HG03025 (cell line): ENCODE measurements around the gene USP40.

Experiments used
- ATAC-seq: cut with Tn5 transposase; IDR thresholded peaks from one replicate; pipeline ENCODE4 v1.9.1; 2021; ENCODE audit warnings: mild to moderate bottlenecking, moderate library complexity; ENCODE audit not compliant: unreplicated experiment, low FRiP score

Gene USP40

DNA sequence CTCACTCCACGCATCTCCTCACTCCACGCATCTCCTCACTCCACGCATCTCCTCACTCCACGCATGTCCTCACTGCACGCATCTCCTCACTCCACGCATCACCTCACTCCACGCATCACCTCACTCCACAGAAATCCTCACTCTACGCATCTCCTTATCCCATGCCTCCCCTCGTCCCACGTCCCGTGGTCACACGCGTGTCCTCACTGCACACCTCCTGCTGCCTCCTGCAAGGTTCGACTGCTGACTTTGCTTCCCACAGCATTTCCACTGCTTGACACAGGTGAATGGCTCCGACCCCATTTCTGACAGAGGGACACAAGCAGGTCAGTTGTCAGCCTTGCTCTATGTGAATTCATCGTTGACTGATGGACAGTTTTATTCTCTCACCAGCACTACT lies 103.0 kb downstream of the USP40 start:
- ATAC-seq, result no peak

DNA sequence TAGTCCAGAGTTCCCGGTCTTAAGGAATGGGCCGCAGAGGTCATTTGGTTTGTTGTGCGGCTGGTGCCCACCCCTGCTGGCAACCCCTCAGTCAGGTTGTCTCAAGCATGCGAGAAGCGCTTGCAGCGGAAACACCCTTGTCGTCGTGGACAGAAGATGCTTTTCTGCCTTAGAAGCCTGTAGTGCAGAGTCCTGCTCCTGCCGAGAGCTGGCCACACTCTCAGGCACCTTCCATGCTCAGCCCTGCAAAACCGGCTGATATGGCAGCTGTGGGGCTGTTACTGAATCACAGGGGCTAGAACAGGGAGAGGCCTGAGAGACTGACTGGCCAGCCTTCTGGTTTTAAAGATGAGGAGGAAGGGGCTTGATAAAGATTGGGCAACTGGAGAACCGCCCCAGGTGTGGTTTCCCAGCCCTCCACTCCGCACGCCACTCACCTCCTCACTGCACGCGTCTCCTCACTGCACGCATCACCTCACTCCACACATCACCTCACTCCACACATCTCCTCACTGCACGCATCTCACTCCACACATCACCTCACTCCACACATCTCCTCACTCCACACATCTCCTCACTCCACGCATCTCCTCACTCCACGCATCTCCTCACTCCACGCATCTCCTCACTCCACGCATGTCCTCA lies 103.6 kb downstream of the USP40 start:
- no peak for ATAC-seq

DNA sequence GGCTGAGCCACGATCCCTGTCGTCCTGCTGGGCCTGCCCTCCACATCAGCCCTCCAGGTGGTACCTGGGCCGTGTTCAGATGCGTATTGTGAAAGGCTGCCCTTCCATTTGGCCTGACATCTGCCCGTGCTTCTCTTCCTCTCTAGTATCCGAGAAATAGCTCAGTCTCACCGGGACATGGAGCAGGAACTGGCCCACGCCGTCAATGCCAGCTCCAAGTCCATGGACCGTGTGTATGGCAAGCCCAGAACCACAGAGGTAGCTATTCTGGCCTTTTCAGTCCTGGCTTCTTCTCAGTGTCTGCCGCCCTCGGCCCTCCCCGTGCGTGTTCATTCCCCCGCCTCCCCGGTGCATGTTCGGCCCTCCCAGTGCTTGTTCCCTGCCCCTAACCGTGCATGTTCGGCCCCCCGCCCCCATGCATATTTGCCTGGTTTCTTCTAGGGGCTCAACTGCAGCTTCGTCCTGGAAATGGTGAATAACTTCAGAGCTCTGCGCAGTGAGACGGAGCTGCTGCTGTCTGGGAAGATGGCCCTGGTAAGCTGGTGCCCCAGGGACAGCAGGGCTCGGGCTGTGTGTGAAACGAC lies 104.3 kb downstream of the USP40 start:
- ATAC-seq, result no peak

DNA sequence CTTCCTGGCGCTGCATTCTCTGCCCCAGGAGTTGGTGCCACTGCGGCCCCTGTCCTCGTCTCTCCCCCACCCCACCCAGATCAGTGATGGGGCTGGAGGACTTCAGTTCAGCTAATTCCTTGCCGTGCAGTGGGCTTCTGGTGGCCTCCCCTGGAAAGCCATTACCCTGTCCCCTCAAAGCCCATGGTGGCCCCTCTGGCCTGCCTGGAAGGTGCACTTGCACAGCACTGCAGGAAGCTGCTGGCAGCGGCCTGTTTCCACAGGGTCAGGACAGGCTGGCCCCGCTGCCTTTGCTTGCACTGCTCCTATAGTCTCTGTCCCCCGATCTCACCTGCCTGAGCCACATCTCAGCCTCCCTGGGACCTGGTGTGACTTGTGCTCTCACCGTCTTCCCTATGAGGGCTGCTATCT lies 105.1 kb downstream of the USP40 start:
- no peak for ATAC-seq

DNA sequence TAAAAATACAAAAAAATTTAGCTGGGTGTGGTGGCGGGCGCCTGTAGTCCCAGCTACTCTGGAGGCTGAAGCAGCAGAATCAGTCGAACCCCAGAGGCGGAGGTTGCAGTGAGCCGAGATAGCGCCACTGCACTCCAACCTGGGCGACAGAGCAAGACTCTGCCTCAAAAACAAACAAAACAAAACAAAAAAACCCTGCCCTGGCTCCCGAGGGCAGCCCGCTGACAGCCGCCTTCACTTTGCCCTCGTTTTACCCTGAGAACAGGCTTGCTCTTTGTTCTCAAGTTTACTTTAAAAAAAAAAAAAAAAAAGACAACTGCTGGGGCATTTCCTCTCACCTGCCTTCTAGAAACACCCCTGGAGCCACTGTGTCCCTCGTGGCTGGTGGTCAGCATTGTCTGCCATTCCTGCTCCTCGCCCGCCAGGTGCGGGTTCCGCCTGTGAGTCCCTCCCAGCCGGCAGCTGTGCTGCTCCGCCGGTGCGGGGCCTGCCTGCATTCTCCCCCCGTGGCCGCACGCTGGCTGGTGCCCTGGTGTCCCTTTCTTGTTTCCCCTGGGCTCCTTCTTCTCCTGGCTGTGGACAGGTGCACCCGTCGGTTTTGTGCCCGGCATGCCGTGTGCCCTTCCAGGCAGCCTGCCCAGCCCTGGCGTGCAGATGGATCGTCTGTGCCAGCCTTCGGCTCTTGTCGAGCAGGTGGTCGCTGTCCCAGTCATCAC lies 105.7 kb downstream of the USP40 start:
- ATAC-seq, result no peak

DNA sequence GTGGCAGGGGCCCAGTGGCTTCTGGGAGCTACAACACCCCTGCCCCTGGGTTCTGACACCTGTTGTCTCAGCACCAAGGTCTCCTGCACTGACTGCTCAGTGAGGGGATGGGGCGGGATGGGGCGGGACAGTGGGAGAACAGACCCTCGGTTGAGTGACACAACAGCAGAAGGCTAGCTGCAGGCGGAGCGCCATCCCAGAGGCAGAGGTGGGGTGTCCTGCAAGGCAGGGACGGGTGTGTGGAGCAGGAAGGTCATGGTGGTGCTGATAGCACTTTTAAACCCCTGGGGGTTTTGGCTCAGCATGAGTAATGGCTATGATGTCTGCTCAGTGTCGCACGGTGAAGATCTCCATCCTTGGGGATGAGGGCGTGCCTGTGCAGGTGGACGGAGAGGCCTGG lies 107.2 kb downstream of the USP40 start:
- no peak for ATAC-seq

DNA sequence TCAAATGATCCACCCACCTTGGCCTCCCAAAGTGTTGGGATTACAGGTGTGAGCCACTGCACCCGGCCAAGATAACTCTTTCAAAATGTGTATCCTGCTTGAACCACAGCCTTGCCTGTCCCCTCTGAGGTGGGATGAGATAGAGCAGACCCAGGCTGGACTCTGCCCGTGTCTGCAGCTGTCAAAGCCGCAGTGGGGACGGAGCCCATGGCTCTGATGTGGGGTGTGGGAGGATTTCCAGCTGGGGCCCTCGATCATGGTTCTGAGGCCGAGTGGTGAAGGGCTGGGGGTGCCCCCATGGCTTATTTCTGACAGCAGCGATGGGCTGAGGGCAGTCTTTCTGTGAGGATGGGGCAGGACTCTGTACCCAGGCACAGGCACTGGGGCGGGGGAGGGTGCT lies 107.8 kb downstream of the USP40 start:
- ATAC-seq, result no peak

DNA sequence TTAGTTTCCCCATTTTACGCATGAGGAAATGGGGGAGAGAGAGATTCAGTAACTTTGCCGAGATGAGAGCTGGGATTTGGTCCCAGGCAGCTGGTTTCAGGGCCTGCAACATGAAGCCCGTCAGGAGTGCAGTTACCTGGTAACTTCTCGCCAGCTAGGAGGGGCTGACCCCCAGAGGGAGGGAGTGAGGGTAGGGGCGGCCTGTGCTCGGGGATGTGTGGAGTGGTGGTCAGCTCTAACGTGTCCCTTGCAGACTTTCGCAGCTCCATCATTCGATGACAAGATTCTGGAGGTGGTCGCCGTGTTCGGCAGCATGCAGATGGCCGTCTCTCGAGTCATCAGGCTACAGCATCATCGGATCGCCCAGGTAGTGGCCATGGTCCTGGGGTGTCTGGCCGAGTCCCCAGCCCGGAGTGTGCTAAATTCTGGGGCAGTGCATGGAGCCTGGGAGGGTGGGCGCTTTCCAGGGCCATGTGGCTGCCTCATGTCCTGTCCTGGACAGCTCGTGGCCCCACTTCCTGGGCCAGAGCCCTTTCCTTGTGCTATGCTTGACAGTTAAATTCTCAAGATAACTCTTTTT lies 108.5 kb downstream of the USP40 start:
- ATAC-seq, result no peak

DNA sequence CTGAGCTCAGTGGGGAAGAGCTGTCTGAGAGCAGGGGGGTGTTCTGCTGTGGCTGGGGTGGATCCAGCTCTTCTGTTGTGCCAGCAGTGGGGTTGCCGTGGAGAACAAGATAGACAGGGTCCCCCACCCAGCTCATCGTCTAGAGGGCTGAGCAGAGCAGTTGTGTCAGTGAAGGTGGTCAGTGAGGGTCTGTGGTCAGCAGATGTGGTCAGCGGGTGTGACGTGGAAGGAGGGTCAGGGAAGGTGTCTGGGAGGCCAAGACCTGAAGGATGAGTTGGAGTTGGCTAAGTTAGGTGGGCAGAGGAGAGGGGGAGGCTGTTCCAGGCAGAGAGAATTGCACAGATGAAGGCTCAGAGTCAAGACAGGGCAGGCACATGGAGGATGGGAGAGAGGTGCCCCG lies 109.2 kb downstream of the USP40 start:
- ATAC-seq, result no peak

DNA sequence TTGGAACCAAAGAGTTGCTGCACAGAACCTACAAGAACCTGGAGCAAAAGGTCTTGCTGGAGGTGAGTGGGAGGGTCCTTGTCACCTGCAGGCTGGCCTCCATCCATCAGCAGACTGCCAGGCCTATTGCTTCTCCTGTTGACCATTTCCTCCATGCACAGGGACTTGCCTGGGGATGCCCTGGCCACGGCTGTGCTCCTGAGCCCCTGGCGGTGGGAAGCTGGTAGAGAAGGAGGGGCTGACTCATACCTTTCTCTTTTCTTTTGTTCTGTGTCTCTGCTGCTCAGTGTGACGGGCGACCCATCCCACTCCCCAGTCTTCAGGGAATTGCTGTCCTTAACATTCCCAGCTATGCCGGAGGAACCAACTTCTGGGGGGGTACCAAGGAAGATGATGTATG lies 109.6 kb downstream of the USP40 start:
- no peak for ATAC-seq

DNA sequence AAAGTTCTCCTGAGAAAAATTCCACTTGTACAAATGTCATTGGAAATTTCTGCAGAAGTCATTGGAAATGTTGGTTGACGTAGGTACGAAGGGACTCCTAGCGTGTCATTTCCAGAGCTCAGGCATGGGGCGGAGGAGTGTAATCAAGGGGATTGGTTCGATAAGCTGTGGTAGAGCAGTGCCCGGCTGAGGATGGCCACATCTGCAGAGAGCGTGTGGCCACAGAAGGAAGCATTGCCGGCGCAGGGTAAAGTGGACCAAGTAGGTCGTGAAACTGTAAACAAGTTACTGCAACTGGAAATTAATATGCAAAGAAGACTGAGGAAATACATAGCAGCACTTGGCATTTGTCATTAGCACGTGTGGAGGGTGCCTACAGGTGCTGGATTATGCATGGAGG lies 110.5 kb downstream of the USP40 start:
- ATAC-seq, result no peak

DNA sequence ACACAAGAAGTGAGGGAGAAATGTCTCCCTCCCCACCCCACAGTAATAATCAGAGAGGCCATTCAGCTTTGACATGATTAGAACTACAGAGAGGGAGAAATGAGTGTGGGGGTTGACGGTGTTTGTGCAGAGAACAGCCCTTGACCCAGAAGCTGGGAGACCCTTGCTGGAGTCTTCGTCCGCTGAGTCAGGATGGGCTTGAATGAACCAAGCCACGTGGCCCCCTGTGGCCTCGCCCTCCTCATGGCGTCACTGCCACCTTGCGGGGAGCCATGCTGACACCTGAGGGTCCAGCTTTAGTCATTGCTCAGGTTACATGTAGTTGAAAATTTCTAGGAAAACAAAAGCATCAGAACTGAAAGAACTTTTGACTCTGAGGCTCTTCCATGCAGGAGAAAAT lies 111.1 kb downstream of the USP40 start:
- ATAC-seq, result no peak

DNA sequence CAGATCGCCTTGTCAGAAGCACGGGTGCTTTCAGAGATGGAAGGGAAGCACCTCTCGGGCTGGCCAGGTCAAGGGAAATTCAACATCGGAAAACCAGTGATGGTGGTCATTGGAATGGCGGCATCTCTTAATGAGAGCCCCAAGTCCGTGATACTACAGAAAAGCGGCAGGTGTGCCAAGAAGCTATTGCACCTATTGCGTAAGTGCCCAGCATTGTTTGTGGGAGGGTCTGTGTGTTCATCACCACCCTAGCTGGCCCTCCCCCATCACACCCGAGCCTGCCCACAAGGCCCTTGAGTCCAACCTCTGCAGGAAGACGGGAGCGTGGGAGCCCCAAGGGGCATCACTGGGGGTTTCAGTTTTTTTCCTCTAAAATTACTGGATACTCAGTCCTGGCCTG lies 111.6 kb downstream of the USP40 start:
- no peak for ATAC-seq

DNA sequence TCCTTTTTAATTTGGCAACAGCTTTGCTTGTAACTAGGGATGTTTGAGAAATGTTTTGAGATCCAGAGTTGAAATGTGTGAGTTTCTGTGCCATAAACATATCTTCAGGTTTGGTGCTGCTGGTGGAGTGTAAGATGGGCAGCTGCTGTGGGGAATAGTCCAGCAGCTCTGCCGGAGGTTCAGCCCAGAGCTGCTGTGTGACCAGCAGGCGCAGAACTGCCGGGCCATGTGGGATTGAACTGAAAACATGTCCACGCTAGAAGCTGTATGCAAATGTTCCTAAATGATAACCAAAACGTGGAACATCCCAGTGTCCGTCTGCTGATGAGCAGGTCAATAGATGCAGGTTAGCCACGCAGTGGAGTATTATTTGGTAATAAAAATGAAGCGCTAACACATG lies 112.7 kb downstream of the USP40 start:
- ATAC-seq, result no peak

DNA sequence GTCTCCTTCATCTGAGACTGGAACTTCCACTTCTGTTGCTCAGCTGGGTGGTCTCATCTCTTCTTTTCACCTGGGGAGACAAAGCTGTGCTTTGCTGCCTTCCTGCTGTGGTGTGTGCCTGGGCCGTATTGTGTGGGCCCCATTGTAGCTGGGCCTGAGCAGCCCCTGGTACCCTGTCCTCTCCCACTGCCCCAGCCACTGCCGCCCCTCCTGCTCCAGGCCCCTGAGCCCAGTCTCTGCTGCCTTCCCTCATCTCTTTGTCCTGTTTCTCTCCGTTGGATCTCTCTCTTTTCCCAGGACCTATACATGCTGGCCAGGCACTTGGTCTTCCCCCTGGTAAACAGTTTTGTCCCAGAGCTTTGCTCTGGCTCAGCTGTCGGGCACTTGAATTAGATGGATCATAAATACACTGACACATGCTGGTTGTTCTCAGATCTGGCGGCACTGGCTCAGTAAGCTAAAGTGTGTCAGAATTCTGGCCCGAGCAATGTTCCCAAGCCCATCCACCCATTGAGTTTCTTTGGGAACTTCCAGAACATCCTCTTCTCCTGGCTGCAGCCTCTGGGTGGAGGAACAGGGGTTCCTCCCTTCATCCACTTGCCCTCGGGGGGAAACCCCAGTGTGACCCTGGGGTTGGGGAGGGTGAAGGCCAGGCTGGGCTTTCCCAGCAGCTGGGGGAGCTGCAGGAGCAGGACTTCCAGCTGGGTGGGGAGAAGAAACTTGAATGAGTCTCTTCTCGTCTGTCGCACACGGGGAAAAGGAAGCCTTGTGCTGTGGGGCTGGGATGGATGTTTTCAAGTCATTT lies 113.3 kb downstream of the USP40 start:
- ATAC-seq, result no peak

DNA sequence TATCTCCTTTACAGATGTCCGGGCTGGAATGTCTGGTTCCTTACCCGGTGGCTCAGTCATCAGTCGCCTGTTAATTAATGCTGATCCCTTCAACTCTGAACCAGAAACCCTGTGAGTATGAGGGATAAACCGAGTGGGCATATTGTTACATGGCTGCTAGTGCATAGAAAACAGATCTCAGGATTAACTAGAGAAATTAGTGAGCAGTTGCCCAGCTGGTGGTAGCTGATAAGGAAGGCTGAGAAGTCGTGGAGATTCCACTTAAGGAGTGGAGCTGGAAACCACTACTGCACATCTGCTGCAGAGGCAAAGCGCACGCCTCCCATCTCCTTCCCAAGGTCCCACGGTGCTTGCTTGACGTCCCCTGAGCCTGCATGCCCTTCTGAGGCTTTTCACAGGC lies 114.6 kb downstream of the USP40 start:
- ATAC-seq, result no peak

DNA sequence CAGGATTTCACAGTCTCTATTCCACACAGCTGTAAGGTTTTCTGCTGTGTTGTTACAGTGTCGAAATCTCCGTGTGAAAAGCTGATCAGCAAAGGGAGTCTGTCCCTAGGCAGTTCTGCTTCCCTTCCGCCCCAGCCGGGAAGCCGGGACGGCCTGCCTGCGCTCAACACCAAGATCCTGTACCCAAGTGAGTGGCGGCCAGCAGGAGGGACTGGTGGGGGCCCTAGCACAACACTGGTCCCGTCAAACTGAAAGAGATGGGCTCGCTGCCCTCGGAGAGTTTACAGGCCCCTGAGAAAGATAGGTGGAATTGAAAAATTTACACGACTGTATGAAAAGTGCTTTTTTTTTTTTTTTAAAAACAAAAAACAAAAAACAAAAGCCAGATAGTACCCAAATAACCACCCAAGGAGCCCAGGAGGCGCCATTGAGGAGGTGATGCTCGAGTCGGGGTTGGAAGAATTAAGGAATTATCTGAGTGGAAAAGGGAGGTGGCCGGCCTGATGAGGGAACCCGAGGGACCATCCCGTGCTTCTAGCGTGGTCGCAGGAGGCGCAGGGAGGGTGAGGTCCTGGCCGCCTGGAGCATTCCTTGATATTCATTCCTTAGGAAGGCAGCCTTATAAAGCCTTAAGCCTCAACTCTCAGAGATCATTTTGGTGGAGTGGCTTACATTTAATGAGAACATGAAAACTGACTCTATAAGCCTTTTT lies 115.6 kb downstream of the USP40 start:
- ATAC-seq, result no peak

DNA sequence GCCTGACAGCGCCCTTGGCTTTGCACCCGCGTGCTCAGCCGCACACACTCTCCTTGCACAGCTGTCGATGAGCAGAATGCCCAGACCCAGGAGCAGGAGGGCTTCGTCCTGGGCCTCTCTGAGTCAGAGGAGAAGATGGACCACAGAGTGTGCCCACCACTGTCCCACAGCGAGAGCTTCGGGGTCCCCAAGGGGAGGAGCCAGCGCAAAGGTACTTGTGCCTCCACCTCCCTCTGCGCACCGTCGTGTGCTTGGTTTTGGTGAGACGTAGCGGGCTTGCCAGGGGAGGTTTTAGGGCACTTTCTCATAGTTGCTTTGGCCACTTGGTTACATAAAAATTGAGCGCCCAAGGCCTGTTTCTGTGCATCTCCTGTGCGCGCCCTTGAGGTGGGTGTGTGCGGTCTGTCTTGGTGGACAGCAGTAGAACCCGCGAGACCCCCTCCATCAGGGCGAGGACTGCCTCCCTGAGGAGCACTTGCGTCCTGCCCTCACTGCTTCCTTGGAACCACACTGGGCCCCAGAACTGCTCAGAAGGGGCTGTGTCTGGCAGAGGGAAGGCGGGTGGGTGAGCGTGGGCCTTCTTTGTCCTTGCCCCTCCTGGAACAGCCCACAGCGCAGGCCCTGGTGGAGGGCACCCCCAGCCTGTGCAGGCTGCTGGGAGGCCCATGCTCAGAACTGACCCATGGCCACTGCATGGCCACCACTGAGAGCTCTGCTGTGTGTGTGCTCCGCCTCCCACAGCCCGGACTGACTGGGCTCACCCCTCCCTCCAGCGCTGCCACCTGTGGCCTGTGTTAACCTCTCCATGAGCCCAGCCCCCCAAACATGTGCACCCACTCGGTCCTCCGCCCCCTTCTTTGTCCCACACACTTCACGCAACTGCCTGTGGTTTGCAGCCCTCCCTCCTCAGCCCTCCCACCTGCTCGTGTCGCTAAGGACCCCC lies 116.4 kb downstream of the USP40 start:
- no peak for ATAC-seq
